Stimulated activated CD4-positive, alpha-beta T cell treated with anti-CD3 and anti-CD28 coated beads, Interleukin-15, amount 100 ng/mL, for 1 hour (primary cell): ENCODE data around the gene BIRC6.

Source experiments
- DNase-seq, 2 donors: peaks; one replicate each; pipeline ENCODE4 v3.0.0-alpha.2; 2020; ENCODE audit warnings: low read depth in 1 of 2, low spot score in 1 of 2

BIRC6 gene

DNA sequence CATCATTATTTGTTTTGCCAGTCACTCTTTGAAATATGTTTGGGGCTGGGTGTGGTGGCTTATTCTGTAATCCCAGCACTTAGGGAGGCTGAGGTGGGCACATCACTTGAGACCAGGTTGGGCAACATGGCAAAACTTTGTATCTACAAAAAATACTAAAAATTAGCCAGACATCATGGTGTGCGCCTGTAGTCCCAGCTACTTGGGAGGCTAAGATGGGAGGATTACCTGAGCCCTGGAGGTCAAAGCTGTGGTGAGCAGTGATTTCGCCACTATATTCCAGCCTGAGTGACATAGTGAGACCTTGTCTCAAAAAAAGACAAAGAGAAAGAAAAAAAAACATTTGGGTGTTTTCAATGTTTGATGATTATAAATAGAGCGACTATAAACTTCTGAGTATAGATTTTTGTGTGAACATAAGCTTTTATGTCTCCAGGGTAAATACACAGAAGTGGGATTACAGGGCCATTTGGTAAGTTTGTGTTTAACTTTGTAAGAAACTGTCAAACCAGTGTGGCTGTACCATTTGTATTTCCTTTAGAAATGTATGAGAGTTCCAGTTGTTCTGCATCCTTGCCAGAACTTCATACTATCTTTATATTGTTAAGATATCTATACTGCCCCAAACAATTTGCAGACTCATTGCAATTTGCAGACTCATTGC lies 15.8 kb downstream of the BIRC6 start:
- no peak for DNase-seq

DNA sequence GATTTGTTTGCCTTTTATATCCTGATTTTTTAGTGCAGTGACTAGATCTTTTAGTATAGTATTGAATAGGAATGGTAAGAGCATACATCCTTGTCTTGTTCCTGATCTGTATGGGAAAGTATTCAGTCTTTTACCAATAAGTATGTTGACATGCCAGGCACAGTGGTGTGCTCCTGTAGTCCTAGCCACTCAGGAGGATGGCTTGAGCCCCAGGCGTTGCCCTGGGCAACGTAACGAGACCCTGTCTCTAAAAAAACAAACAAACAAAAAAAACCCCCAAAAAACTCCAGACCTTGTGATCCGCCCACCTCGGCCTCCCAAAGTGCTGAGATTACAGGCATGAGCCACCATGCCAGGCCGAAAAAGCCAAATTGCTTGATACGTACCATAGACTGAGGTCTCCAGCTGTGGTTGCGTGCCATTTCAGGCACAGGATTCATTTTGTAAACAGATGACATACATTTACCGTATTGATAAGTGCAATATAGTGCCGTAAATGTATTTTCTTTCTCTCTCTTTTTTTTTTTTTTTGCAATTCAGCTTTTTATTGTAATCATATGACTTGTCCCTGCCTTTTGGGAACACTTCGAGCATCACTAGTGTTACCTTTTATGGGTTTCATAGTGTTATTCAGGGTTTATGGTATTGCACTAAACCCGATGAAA lies 18.5 kb downstream of the BIRC6 start:
- no peak for DNase-seq

DNA sequence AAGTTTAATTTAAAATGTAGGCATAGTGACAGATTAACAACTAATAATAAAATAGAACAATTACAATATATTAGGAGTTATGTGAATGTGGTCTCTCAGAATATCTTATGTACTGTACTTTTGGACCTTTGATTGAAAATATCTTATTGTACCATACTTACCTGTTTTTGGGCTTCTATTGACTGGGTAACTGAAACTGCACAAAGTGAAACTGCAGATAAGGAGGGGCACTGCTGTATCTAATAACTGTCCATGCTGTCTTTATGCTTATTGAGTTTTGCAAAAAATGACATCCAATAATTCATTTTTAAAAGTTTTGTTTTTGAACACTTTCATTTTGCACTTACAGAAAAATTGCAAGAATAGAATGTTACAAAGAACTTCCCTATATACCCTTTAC lies 19.9 kb downstream of the BIRC6 start:
- DNase-seq, result no peak

DNA sequence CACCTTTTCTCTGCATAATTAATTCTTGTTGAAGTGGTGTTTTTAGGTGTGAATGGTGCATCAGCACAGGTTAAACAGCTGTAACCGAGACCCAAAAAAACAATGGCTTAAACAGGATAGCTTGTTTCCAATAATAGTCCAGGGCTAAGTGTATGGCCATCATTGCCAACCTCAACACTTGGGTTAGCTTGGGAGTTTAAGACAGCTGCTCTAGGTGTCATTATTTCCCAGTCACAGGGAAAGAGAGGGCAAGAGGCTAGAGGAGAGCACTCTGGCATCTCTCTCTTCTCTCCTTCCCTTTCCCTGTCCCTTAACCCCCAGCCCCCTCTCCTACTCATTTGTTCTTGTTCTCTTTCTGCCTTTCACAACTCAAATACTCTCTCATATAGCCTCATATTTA lies 21.1 kb downstream of the BIRC6 start:
- DNase-seq, result no peak

DNA sequence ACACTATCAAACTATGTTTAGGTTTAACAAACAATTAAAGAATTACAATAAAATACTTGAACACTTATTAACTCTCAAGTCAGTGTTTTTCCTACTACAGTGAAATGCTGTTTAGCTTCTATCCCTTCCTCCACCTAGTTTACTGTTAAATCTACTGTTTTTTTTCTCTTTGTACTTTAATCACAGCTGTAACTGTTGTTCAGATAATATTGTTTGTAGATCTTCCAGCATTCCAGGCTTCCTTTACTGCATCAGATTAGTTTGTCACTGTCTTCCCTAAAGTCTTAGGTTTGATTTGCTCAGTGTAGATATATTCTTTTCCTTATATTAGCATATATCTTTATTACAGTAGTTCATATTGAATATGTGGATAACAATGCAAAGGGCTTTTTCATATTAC lies 22.5 kb downstream of the BIRC6 start:
- DNase-seq, result no peak

DNA sequence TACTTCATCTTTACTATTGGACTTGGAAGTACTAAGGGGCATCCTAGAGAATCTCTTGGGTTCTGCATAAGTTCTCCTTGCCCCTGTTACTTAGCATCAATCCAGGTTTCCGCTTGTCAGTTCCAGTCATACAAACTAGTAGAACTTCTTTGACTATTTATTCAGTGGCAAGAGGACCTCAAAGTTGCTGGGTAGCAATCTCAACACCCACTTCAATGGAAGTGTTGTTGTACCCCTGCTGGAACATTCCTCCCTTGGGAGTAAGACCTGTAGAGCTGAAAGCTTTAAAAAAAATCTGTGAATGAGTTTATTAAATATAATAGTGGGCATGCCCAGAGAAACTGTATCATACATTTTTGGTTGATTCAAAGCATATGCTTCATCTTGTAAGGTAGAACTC lies 27.0 kb downstream of the BIRC6 start:
- no peak for DNase-seq

DNA sequence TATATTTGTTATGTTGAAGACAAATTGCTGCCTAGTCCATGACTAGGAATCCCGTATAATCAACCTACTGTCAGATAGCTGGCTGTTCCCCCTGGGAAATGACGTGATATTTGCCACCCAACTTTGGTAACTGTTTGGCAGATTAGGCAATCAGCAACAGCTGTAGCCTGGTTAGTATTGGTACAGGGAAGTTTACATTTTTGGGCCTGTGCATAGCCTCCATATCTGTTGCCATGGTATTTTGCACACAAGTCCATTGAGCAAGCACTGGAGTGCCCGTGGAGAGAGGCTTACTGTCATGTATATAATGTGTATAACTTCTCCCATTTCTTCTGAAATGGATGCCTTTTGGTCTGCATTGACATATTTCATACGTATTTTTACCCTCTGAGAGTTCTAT lies 27.7 kb downstream of the BIRC6 start:
- DNase-seq, result no peak

DNA sequence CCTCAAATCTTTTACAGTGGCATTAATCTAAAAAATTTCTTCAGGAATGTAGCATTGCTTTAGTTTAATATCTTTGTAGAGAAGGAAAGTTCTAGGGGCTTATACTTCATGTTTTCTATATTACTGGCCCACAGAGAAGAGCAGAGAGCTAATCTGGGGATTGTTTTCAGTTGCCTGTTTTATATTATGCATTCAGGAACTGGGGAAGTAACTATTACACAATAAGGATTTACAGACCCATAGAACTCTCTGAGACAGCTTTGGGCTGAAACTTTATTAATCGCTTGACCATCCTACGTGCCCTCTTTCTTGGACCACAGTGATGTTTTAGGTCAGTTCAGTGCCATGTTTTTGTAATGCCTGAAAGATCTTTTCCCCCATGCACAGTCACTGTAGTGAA lies 29.9 kb downstream of the BIRC6 start:
- DNase-seq, result no peak

DNA sequence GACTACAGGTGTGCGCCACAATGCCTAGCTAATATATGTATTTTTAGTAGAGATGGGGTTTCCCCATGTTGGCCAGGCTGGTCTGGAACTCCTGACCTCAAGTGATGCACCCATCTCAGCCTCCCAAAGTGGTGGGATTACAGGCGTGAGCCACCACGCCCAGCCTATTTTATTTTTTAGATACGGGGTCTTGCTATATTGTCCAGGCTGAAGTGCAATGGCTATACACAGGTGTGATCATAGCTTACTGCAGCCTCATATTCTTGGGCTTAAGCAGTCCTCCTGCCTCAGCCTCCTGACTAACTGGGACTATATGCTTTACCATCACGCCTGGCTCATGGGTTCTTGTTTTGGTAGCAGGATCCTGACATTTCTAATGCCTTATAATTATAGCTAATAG lies 42.4 kb downstream of the BIRC6 start:
- no peak for DNase-seq

DNA sequence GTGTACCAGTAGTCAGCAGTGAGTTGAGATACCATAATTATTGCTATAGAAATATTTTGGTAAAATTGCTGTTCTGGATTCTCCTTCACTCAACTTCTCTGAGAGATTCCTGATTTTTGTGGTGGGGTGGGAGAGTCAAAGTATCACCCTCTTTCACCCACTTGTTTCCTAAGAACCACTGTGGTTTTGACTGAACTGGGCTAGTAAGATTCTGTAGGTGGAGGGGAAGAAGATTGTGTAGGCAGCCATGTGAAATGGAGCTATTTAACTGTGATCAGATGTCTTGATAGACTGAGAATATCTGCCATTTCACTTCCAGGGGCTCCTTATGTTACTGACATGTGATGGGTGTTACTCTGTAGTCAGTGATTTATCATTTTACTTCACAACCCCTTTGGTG lies 45.3 kb downstream of the BIRC6 start:
- no peak for DNase-seq

DNA sequence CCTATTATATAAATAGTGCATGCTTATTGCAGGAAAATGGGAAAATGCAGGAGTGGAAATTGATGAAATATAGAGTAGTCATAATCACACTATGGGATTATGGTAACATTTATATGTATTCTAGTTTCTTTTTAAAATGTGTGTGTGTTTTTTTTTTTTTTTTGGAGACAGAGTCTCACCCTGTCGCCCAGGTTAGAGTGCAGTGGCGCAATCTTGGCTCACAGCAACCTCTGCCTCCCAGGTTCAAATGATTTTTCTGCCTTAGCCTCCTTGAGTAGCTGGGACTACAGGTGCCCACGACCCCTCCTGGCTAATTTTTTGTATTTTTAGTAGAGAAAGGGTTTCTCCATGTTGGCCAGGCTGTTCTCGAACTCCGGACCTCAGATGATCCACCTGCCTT lies 47.0 kb downstream of the BIRC6 start:
- DNase-seq, result no peak

DNA sequence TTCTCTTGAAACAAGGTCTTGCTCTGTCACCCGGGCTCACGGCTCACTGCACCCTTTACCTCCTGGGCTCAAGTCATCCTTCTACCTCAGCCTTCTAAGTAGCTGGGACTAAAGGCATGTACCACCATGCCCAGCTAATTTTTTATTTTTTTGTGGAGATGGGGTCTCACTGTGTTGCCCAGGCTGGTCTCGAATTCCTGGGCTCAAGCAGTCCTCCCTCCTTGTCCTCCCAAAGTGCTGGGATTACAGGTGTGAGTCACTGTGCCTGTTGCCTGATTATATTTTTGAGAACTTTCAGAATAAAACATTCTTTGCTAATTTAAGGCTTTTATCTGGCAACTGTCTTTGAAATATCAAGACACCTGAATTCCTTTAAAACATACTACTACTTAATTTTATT lies 47.9 kb downstream of the BIRC6 start:
- no peak for DNase-seq

DNA sequence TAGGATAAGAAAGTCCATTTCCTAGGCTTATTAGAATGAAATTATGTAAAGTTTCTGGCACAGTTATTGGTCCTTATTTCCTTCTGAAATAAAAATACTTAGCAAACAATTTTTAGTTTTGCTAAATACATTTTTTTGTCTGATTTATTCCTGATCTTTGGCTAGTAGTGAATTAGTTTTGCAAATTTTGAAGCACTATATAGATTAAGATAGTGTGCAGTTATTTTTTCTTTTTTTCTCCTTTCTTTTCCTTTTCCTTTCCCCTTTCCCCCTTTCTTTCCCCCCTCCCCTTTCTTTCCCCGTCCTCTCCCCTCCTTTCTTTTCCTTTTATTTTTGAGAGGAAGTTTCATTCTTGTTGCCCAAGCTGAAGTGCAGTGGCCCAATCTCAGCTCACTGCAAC lies 59.7 kb downstream of the BIRC6 start:
- DNase-seq, result no peak

DNA sequence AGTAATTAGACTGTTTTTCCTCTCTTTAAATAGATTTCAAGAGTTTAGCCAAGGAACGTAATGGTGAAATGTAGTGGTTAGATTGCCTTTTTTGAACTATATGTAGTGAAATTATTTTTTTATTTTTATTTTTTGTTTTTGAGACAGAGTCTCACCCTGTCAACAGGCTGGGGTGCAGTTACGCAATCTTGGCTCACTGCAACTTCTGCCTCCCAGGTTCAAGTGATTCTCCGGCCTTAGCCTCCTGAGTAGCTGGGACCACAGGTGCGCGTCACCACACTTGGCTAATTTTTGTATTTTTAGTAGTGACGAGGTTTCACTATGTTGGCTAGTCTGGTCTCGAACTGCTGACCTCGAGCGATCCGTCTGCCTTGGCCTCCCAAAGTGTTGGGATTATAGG lies 60.8 kb downstream of the BIRC6 start:
- DNase-seq, result no peak

DNA sequence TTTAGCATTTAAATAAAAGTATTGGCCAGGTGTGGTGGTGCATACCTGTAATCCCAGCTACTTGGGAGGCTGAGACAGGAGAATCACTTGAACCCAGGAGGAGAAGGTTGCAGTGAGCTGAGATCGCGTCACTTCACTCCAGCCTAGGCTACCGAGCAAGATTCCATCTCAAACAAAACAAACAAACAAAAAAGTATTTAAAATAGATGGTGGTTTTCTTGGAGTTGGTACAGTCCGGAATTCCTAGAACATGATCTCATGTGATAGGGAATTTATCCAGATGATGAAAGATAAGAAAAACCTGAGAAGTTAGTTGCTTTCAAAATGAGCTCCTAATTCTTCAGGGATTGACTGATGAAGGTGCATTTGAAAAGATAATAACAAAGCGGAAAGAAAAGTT lies 62.0 kb downstream of the BIRC6 start:
- no peak for DNase-seq

DNA sequence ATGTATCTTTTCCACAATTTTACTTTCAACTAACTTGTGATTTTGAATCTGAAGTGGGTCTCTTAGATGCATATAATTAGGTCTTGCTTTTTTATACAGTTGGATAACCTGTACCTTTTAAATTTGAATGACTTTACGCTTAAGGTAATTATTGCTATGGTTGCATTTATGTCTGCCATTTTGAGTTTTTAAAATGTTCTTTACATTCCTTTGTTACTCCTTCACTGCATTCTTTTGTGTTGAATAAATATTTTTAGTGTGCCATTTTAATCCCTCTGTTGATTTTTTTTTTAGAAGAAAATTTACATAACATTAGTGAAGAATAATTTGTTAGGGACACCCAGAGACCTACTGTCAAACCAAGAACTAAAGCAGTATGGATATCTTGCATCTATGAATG lies 65.3 kb downstream of the BIRC6 start:
- DNase-seq, result no peak

DNA sequence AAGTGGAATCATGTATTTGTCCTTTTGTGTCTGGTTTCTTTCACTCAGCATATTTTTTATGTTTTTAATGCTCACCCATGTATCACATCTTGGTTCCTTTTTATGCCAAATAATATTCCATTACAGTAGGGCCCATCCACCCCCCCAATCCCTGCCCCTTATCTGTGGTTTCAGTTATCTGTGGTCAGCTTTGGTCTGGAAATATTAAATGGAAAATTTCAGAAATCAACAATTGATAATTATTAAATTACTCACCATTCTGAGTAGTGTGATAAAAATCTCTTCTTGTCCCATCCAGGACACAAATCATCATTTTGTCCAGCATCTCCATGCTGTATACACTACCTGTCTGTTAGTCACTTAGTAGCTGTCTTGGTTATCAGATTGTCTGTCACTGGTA lies 66.7 kb downstream of the BIRC6 start:
- no peak for DNase-seq

DNA sequence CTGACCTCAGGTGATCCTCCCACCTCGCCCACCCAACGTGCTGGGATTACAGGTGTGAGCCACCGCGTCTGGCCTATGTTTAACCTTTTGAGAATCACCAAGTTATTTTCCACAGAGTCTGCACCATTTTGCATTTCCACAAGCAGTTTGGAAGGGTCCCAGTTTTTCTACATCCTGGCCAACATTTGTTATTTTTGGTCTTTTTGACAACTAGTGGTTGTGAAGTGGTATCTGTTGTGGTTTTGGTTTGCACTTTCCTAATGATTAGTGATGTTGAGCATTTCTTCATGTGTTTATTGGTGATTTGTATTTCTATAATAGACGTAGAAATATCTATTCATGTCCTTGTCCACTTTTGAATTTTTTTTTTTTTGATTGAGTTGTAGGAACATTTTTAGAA lies 67.9 kb downstream of the BIRC6 start:
- DNase-seq, result no peak

DNA sequence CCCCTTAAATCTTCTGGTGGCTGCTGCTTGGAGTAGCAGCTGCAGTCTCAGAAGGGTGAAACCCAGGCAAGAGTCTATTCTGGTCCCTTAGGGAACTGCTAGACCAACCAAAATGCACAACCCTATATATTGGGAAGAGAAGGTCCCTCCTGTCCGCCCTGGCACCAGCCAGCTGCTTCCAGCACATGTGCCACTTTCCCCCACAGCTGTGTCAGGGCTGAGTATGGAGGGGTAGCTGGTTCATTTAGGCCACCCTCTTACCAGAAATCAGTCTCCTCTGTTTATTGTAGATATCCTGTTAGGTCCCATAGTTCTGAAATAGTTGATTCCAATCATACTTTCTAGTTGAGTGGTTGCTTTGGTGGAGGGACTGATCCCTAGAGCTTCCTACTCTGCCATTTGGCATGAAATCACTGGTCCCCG lies 68.9 kb downstream of the BIRC6 start:
- no peak for DNase-seq

DNA sequence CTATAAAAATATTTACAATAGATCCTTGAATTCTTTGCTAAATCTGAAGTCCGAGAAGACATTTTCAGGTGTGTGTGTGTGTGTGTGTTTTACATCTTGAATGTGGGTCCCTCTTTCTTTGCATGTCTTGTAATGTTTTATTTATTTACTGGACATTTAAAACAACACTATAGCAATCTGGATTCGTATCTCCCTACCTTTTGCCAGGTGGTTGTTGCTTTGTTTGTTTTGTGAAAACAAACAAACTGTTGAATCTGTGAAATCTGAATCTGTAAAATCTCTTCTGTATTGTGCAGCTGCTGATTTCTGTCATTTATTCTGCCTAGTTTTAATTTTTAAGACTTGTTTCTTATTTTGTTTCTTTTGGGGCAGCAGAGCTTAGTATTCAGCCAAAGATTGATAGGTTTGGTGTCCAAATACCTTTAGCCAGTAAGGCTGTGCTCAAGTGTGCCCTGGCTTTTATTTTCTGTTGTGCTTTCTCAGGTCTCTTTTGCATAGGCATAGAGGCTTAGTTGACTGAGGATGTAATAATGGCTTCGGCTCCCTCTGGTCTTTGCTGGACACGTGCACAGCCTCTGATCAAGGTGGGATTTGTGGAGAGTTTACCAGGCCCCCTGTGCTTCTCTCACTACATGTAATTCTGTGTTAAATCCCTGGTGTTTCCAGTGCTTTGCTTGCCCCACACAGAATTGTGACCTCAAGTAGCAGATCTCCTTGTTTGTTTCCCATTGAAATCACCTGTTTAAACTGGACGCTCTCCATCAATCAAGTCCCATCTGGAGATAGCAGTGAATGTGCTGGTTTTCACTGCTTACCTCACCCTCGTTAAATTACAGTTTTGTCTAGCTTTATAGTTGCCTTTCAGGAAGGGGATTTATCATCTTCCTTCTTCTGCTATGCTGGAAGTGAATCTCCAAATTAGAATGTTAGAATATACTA lies 71.1 kb downstream of the BIRC6 start:
- no peak for DNase-seq

DNA sequence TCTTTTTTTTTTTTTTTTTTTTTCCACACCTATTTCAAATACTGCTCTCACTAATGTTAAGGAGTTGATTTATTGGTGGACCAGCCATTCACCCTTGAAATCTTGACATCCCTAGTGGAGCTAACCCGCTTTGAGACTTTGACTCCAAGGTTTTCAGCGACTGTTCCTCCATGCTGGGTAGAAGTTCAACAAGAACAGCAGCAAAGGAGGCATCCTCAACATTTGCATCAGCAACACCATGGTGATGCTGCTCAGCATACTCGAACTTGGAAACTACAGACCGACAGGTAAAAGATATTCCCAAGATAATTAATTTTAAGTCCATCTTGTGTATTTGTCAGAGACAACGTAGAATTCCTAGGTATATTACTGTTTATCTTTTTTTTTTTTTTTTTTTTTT lies 74.0 kb downstream of the BIRC6 start:
- DNase-seq, result no peak

DNA sequence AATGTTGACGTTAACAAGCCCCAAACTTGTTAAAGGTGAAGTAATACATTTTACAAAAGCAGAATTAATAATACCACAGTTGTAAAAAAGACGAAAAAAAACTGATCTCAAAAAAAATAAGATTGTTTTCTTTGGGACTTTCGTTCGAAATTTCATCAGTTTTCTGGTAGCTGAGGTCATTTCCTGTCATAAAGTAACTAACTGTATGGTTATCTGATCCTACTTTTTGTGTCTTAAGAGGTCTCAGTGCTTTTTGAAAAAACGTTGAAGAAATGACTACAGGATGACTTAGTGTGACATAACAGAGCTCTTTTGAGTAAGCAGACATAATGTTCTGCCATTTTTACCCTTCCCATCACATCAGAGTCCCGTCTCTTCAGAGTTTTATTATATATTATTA lies 79.3 kb downstream of the BIRC6 start:
- DNase-seq, result no peak
